H9 (cell line): ENCODE results near the gene PRKAG2. TPM values are rescaled to one million over a fixed set of nuclear protein-coding genes. Genes with fewer than 3 reads are reported as not detected.

Experiments
- DNase-seq: peaks from one replicate; pipeline ENCODE4 v3.0.0-alpha.2; 2017
- H2AFZ ChIP-seq: one replicate; pipeline ENCODE4 v1.6.1; 2013; ENCODE audit warnings: mild to moderate bottlenecking, low read length, control low read depth, moderate library complexity
- H2AK5ac ChIP-seq: 2 replicates; pipeline ENCODE4 v1.6.1; 2013; ENCODE audit warnings: low read length, control low read depth, mixed read lengths; ENCODE audit not compliant: insufficient read length
- H2BK120ac ChIP-seq: one replicate; pipeline ENCODE4 v1.6.1; 2013; ENCODE audit warnings: low read depth, mild to moderate bottlenecking, low read length, control low read depth, inconsistent platforms; ENCODE audit not compliant: poor library complexity, severe bottlenecking
- H2BK12ac ChIP-seq: 2 replicates; pipeline ENCODE4 v1.6.1; 2013; ENCODE audit warnings: low read length, control low read depth, mixed read lengths, low read depth; ENCODE audit not compliant: insufficient read length
- H2BK15ac ChIP-seq: 2 replicates; pipeline ENCODE4 v1.6.1; 2013; ENCODE audit warnings: low read depth, low read length, control low read depth
- H2BK20ac ChIP-seq: one replicate; pipeline ENCODE4 v1.6.1; 2013; ENCODE audit warnings: low read depth, mild to moderate bottlenecking, low read length, control low read depth, inconsistent platforms; ENCODE audit not compliant: poor library complexity, severe bottlenecking
- H2BK5ac ChIP-seq: 2 replicates; pipeline ENCODE4 v1.6.1; 2013; ENCODE audit warnings: low read length, control low read depth, mixed read lengths; ENCODE audit not compliant: insufficient read length
- H3K14ac ChIP-seq: 2 replicates; pipeline ENCODE4 v1.6.1; 2013; ENCODE audit warnings: low read length, control low read depth; ENCODE audit not compliant: insufficient read depth
- H3K18ac ChIP-seq: 2 replicates; pipeline ENCODE4 v1.6.1; 2013; ENCODE audit warnings: low read depth, mild to moderate bottlenecking, mixed read lengths, low read length, control low read depth; ENCODE audit not compliant: insufficient read length
- H3K23ac ChIP-seq: 2 replicates; pipeline ENCODE4 v1.6.1; 2013; ENCODE audit warnings: low read length, control low read depth, mixed read lengths, low read depth; ENCODE audit not compliant: insufficient read length
- H3K23me2 ChIP-seq: 2 replicates; pipeline ENCODE4 v1.6.1; 2013; ENCODE audit warnings: low read depth, mild to moderate bottlenecking, mixed read lengths, low read length, control low read depth; ENCODE audit not compliant: insufficient read length, poor library complexity, severe bottlenecking
- H3K27ac ChIP-seq: 2 replicates; pipeline ENCODE4 v1.5.1; 2013; ENCODE audit warnings: low read length, control low read depth, mixed read lengths, low read depth; ENCODE audit not compliant: insufficient read length
- H3K27me3 ChIP-seq: 2 replicates; pipeline ENCODE4 v1.6.1; 2013; ENCODE audit warnings: low read length, control low read depth, inconsistent platforms; ENCODE audit not compliant: insufficient read depth
- H3K4ac ChIP-seq: 2 replicates; pipeline ENCODE4 v1.6.1; 2013; ENCODE audit warnings: low read depth, mild to moderate bottlenecking, control low read depth, inconsistent platforms, low read length, moderate library complexity
- H3K4me1 ChIP-seq: 2 replicates; pipeline ENCODE4 v1.6.1; 2013; ENCODE audit warnings: low read length, control low read depth, inconsistent platforms; ENCODE audit not compliant: insufficient read depth
- H3K4me2 ChIP-seq: 2 replicates; pipeline ENCODE4 v1.6.1; 2013; ENCODE audit warnings: low read length, control low read depth, mixed read lengths; ENCODE audit not compliant: insufficient read length, insufficient read depth
- H3K56ac ChIP-seq: 2 replicates; pipeline ENCODE4 v1.6.1; 2013; ENCODE audit warnings: low read depth, mild to moderate bottlenecking, mixed read lengths, low read length, control low read depth; ENCODE audit not compliant: insufficient read length
- H3K79me1 ChIP-seq: 2 replicates; pipeline ENCODE4 v1.6.1; 2013; ENCODE audit warnings: low read depth, mild to moderate bottlenecking, moderate library complexity, low read length, control low read depth, inconsistent platforms; ENCODE audit not compliant: insufficient read depth, poor library complexity, severe bottlenecking
- H3K79me2 ChIP-seq: 2 replicates; pipeline ENCODE4 v1.6.1; 2013; ENCODE audit warnings: low read length, control low read depth, inconsistent platforms; ENCODE audit not compliant: insufficient read depth
- H3K9ac ChIP-seq: 2 replicates; pipeline ENCODE4 v1.6.1; 2013; ENCODE audit warnings: low read length, control low read depth, mixed read lengths; ENCODE audit not compliant: insufficient read length; ENCODE audit errors: extremely low read depth
- H3K9me3 ChIP-seq: one replicate; pipeline ENCODE4 v1.6.1; 2013; ENCODE audit warnings: low read depth, low read length, inconsistent platforms; ENCODE audit not compliant: control insufficient read depth
- H3T11ph ChIP-seq: one replicate; pipeline ENCODE4 v1.6.1; 2013; ENCODE audit warnings: mild to moderate bottlenecking, low read length, control low read depth, inconsistent platforms
- H4K20me1 ChIP-seq: one replicate; pipeline ENCODE4 v1.6.1; 2013; ENCODE audit not compliant: control insufficient read depth, insufficient read length, insufficient read depth
- H4K5ac ChIP-seq: 2 replicates; pipeline ENCODE4 v1.6.1; 2013; ENCODE audit warnings: low read depth, mild to moderate bottlenecking, mixed read lengths, low read length, control low read depth; ENCODE audit not compliant: insufficient read length
- H4K8ac ChIP-seq: replicated peaks from 2 replicates; pipeline ENCODE4 v1.6.1; 2013; ENCODE audit warnings: low read length, control low read depth, mixed read lengths, low read depth; ENCODE audit not compliant: insufficient read length
- H4K91ac ChIP-seq: 2 replicates; pipeline ENCODE4 v1.6.1; 2013; ENCODE audit warnings: low read depth, mild to moderate bottlenecking, moderate library complexity, mixed read lengths, low read length, control low read depth; ENCODE audit not compliant: insufficient read length
- H3K27ac Mint-ChIP-seq, 3 experiments: 2 replicates in 2 of 3; 3 replicates in 1 of 3; pipeline ENCODE4 v1.8.0; 2020 to 2021; ENCODE audit warnings: mixed read lengths in 3 of 3, mild to moderate bottlenecking in 1 of 3, moderate library complexity in 1 of 3
- H3K27me3 Mint-ChIP-seq: 2 replicates; pipeline ENCODE4 v1.8.0; 2021; ENCODE audit warnings: low read depth, mild to moderate bottlenecking, moderate library complexity, mixed read lengths
- H3K36me3 Mint-ChIP-seq, 3 experiments: 2 replicates in 2 of 3; 3 replicates in 1 of 3; pipeline ENCODE4 v1.8.0; 2020 to 2021; ENCODE audit warnings: low read depth in 3 of 3, mixed read lengths in 3 of 3; ENCODE audit not compliant: insufficient read depth in 1 of 3
- H3K4me1 Mint-ChIP-seq, 2 experiments: 2 replicates each; pipeline ENCODE4 v1.8.0; 2020; ENCODE audit warnings: mixed read lengths in 2 of 2
- H3K4me3 Mint-ChIP-seq, 2 experiments: 2 replicates in 1 of 2; 3 replicates in 1 of 2; pipeline ENCODE4 v1.8.0; 2020 to 2021; ENCODE audit warnings: mild to moderate bottlenecking in 2 of 2, mixed read lengths in 2 of 2, moderate library complexity in 1 of 2
- H3K9me3 Mint-ChIP-seq, 2 experiments: 2 replicates in 1 of 2; 3 replicates in 1 of 2; pipeline ENCODE4 v1.8.0; 2020; ENCODE audit warnings: mild to moderate bottlenecking in 2 of 2, mixed read lengths in 2 of 2, moderate library complexity in 1 of 2
- CTCF ChIP-seq: fragments of 200-600 bp; sonication (generic); conservative IDR thresholded peaks from 3 replicates; pipeline ENCODE4 v1.8.0; 2021; ENCODE audit warnings: antibody characterized with exemption, mild to moderate bottlenecking
- WGBS: extraction: QIAGEN DNeasy Blood & Tissue Kit; methylation state at CpG from one replicate; pipeline ENCODE4 v1.1.7; 2013; ENCODE audit warnings: missing lambda C conversion rate, low lambda C conversion rate, mixed read lengths; ENCODE audit not compliant: insufficient read length; ENCODE audit errors: extremely low coverage; 5-methylcytosine and 5-hydroxymethylcytosine counted together
- total RNA-seq: library from RNA; stranded (reverse); gene quantifications from 2 replicates; pipeline ENCODE4 v1.2.1, GENCODE V29; 2021

The PRKAG2 gene
- total RNA-seq, 1 experiment from 2014 or later, result 11.8 TPM

- no peak overlapping the region for H3K4me2 ChIP-seq
- no peak overlapping the region for H3K27ac Mint-ChIP-seq
These were observed 132.8 kb downstream of the PRKAG2 start for GRCh38 chr7:151744051-151744580.

More at GRCh38 chr7:151744051-151744580, 132.8 kb downstream of the PRKAG2 start:
- Histone ChIP-seq H3K4ac (no peak overlapping the region), H3K4me1 (peaks cover 2% of the 10 kb centered on the region; the same call in 1 of the 2 replicates), H3K79me2 (no peaks in the 10 kb centered on the region), H3K56ac (no peak overlapping the region), H2BK15ac (no peak overlapping the region), H4K20me1 (no peaks in the 10 kb centered on the region), H3K18ac (no peak overlapping the region), H3K9me3 (no peaks in the 10 kb centered on the region), H2BK12ac (no peak overlapping the region), H3K23ac (no peak overlapping the region), H3K27me3 (no peaks in the 10 kb centered on the region), H3K79me1 (no peaks in the 10 kb centered on the region), H4K8ac (no peak overlapping the region), H4K91ac (no peak overlapping the region), H2BK5ac (no peak overlapping the region), H2AFZ (no peak overlapping the region), H3K27ac (no peak overlapping the region), H3K14ac (no peak overlapping the region), H4K5ac (no peak overlapping the region), H3T11ph (no peak overlapping the region), H2BK120ac (no peak overlapping the region), H2BK20ac (no peak overlapping the region), H2AK5ac (no peak overlapping the region), H3K23me2 (no peaks in the 10 kb centered on the region), H3K9ac (no peak overlapping the region)
- WGBS, result no CpG with 5 or more reads among the region's 18 CpGs
- Mint-ChIP-seq H3K4me3 (no peak overlapping the region), H3K4me1 (peaks cover 19 to 21% of the 10 kb centered on the region in 2 experiments), H3K9me3 (peaks cover 6 to 8% of the 10 kb centered on the region in 2 experiments), H3K36me3 (peaks cover 3 to 9% (median 3%) of the 10 kb centered on the region in 3 experiments; a peak in 6 of 7 replicates), H3K27me3 (peaks cover 3% of the 10 kb centered on the region; the same call in 1 of the 2 replicates)
- DNase-seq, result no peak
- no peak for TF ChIP-seq CTCF
